Measurements from ENCODE around the gene SWSAP1. TPM values are rescaled to one million over a fixed set of nuclear protein-coding genes. Genes with fewer than 3 reads are reported as not detected.
A peak's percentile ranks its signal among the peaks of the same experiment; 100 is the strongest.

The SWSAP1 gene
- total RNA-seq, 4 donors from 2014 or later = 1.6 to 3.7 (median 2.6) TPM

DNA sequence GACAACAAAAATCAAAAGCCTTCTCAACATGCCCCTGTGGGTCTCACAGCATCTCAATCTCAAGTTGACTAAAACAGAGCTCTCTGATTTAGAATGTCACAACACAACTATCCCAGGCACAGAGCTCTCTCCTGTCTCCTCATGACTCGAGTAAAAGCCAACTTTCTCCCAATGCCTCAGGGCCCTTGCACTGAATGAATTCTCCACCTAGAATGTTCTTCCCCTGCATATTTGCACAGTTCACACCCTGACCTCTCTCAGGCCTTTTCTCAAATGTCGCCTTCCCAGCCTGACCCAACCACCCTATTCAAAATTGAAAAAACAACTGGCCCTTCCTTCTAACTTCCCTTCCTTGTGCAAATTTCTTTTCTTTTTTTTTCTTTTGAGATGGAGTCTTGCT lies 3.7 kb upstream of the SWSAP1 start:
- no peaks in the 10 kb centered on the region for H3K9me3 ChIP-seq
- no peak overlapping the region for H3K27ac ChIP-seq
- H3K27me3 ChIP-seq = no peaks in the 10 kb centered on the region
- 84% methylated on average over 2 of the region's 2 CpGs for WGBS
- no peak for DNase-seq (ENCODE audit: low spot score in 2 of 2)
- TF ChIP-seq EP300 (IDR thresholded peaks at IDR 0.05) (no peak), POLR2AphosphoS5 (IDR thresholded peaks at IDR 0.05) (no peak), CTCF (IDR thresholded peaks at IDR 0.05) (no peak), POLR2A (IDR thresholded peaks at IDR 0.05) (no peak)
- peaks cover 9% of the 10 kb centered on the region for H3K36me3 ChIP-seq
- no peak overlapping the region for H3K4me3 ChIP-seq
- peaks cover 14% of the 10 kb centered on the region for H3K4me1 ChIP-seq

DNA sequence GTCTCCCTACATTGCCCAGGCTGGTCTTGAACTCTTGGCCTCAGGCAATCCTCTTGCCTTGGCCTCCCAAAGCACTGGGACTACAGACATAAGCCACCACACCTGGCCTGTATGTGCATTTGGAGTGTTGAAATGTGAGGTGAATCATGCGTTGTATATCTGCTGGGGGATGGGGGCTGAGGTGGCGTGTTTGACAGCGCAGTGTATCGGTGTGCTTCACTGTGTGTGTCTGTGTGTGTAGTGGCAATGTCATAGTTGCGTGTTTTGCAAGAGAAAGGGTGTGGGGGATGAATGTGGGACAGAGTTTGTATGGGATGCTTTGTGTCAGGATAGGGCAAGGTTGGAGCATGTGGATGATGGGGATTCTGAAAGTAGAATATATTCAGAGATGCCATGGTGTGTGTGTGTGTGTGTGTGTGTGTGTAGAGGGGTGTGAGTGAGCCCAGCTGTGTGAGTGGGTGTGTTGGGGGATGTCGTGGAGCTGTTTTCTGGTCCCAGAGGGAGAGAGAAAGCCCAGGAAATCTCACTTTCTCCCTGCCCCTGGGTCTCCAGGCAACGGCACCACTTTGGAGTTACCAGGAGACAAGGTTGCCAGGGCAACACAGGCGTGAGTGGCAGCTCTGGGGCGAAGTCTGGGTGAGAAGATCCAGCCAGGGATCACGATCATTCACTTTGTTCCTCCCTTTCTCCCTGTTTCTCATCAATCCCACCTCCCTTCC lies 1.1 kb upstream of the SWSAP1 start:
- Histone ChIP-seq H3K36me3 (no peaks in the 10 kb centered on the region), H3K4me3 (no peak overlapping the region), H3K4me1 (peaks cover 38% of the 10 kb centered on the region), H3K27ac (no peak overlapping the region), H3K27me3 (no peaks in the 10 kb centered on the region), H3K9me3 (no peaks in the 10 kb centered on the region)
- WGBS = 53% methylated on average over 10 of the region's 10 CpGs
- DNase-seq (ENCODE audit: low spot score in 2 of 2) = no peak
- no peak for TF ChIP-seq POLR2AphosphoS5 (IDR thresholded peaks at IDR 0.05)
- TF ChIP-seq CTCF (IDR thresholded peaks at IDR 0.05) = no peak
- no peak for TF ChIP-seq POLR2A (IDR thresholded peaks at IDR 0.05)
- no peak for TF ChIP-seq EP300 (IDR thresholded peaks at IDR 0.05)

DNA sequence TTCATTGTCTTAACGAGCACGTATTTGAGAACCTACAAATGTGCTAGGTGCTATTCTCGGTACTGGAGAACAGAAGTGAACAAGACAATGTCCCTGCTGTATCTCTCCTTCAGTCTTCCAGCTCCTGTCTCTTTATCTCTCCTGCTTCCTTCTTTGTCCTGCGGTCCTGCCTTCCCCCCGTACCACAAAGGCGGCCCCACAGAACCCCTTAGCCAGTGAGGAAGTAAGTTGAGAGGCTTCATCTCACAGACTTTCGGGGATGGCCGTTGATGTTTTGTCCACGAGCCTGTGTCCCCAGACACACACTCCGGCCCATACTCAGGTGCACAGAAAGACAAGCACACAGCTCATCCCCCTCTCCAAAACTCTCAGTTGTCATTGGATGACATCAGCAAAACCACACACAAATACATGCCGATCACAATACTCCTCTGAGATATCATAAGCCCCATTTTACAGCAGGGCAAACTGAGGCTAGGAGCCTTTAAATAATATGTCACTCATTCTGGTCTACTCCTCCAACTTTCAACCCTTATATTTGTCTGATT lies 507 bp upstream of the SWSAP1 start:
- Histone ChIP-seq H3K36me3 (no peaks in the 10 kb centered on the region), H3K27me3 (no peaks in the 10 kb centered on the region), H3K4me1 (peaks cover 41% of the 10 kb centered on the region), H3K27ac (peak overlapping the region; percentile 97), H3K9me3 (no peaks in the 10 kb centered on the region), H3K4me3 (peak overlapping the region; percentile 66)
- DNase-seq (ENCODE audit: low spot score in 2 of 2) = no peak
- no peak for TF ChIP-seq EP300 (IDR thresholded peaks at IDR 0.05)
- TF ChIP-seq POLR2AphosphoS5 (IDR thresholded peaks at IDR 0.05) = no peak
- no peak for TF ChIP-seq POLR2A (IDR thresholded peaks at IDR 0.05)
- no peak for TF ChIP-seq CTCF (IDR thresholded peaks at IDR 0.05)
- 59% methylated on average over 11 of the region's 11 CpGs for WGBS

DNA sequence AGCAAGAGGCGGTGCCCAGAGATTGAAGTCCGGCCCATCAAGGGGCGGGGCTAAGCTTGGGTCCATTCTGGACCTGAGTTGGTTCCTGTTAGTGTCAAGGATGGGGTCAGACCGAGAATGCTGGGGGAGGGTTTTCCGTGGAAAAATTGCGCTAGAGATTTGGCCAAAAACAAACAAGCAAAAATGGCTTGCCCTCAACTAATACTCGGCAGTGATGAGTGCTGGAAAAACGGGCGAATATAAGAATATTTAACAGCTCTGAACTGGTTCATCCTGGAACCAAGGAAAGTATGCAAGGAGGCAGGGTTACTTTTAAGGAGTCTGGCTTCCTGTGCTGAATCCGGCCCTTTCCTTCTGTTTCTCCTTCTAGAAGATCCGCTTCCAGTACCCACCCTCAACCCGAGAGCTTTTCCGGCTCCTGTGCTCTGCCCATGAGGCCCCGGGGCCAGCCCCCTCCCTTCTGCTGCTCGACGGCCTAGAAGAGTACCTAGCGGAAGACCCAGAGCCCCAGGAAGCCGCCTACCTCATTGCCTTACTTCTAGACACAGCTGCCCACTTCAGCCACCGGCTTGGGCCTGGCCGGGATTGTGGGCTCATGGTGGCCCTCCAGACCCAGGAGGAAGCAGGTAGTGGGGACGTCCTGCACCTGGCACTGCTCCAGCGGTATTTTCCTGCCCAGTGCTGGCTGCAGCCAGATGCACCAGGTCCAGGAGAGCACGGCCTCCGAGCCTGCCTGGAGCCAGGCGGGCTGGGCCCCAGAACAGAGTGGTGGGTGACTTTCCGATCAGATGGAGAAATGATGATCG lies 880 bp downstream of the SWSAP1 start:
- DNase-seq (ENCODE audit: low spot score in 2 of 2) = no peak
- Histone ChIP-seq H3K4me1 (peaks cover 44% of the 10 kb centered on the region), H3K27me3 (no peaks in the 10 kb centered on the region), H3K36me3 (no peaks in the 10 kb centered on the region), H3K4me3 (peak overlapping the region; percentile 66), H3K9me3 (no peaks in the 10 kb centered on the region), H3K27ac (peak overlapping the region; percentile 97)
- TF ChIP-seq CTCF (IDR thresholded peaks at IDR 0.05) = no peak
- no peak for TF ChIP-seq POLR2AphosphoS5 (IDR thresholded peaks at IDR 0.05)
- no peak for TF ChIP-seq EP300 (IDR thresholded peaks at IDR 0.05)
- TF ChIP-seq POLR2A (IDR thresholded peaks at IDR 0.05) = peak in 1 of 2 donors; percentile 23
- 8% methylated on average over 22 of the region's 27 CpGs for WGBS

- no peaks in the 10 kb centered on the region for H3K9me3 ChIP-seq
- no peak overlapping the region for H3K4me3 ChIP-seq
- peaks cover 63% of the 10 kb centered on the region for H3K4me1 ChIP-seq
- no peaks in the 10 kb centered on the region for H3K36me3 ChIP-seq
- DNase-seq (ENCODE audit: low spot score in 2 of 2) = no peak
- TF ChIP-seq POLR2AphosphoS5 (IDR thresholded peaks at IDR 0.05) (no peak), EP300 (IDR thresholded peaks at IDR 0.05) (no peak), CTCF (IDR thresholded peaks at IDR 0.05) (no peak), POLR2A (IDR thresholded peaks at IDR 0.05) (no peak)
- no peak overlapping the region for H3K27ac ChIP-seq
- H3K27me3 ChIP-seq = peaks cover 5% of the 10 kb centered on the region
These were observed 2.8 kb downstream of the SWSAP1 start for GRCh38 chr19:11377237-11377636.

All from suprapubic skin (tissue), 4 donors.